WTC11 (cell line): ENCODE data around the gene FBXO45. TPM values are rescaled to one million over a fixed set of nuclear protein-coding genes. Genes with fewer than 3 reads are reported as not detected.

Experiments used
- ATAC-seq: fragments of 200-7000 bp; cut with Tn5 transposase; 2 replicates; pipeline ENCODE4 v1.10.0; 2021; ENCODE audit warnings: mild to moderate bottlenecking, moderate library complexity
- CTCF ChIA-PET: fragments of 300-600 bp; sonication (Branson Sonifier 250); formaldehyde crosslinking; loops from one replicate; lab custom pipeline; 2021; ENCODE audit warnings: antibody characterized with exemption; lab: Charles Lee
- POLR2A ChIA-PET: fragments of 350-600 bp; sonication (Branson Sonifier 250); formaldehyde crosslinking; loops from one replicate; lab custom pipeline; 2021; ENCODE audit warnings: antibody characterized with exemption; lab: Charles Lee
- DNase-seq: peaks from one replicate; pipeline ENCODE4 v3.0.0; 2021; ENCODE audit warnings: low spot score
- H3K27ac Mint-ChIP-seq: 2 replicates; pipeline ENCODE4 v1.8.0; 2021; ENCODE audit warnings: mixed read lengths
- H3K27me3 Mint-ChIP-seq: 2 replicates; pipeline ENCODE4 v1.8.0; 2021; ENCODE audit warnings: low read depth, mild to moderate bottlenecking, moderate library complexity, mixed read lengths
- H3K36me3 Mint-ChIP-seq: 2 replicates; pipeline ENCODE4 v1.8.0; 2021; ENCODE audit warnings: mixed read lengths
- H3K4me1 Mint-ChIP-seq: 2 replicates; pipeline ENCODE4 v1.8.0; 2022; ENCODE audit warnings: mixed read lengths
- H3K4me3 Mint-ChIP-seq: 2 replicates; pipeline ENCODE4 v1.8.0; 2021; ENCODE audit warnings: mild to moderate bottlenecking, moderate library complexity, mixed read lengths
- H3K9me3 Mint-ChIP-seq: 2 replicates; pipeline ENCODE4 v1.8.0; 2021; ENCODE audit warnings: mixed read lengths
- JUN ChIP-seq: sonication (generic); formaldehyde crosslinking; IDR thresholded peaks from 2 replicates; pipeline ENCODE4 v1.8.0; 2023; ENCODE audit warnings: mild to moderate bottlenecking, missing genetic modification reagents
- NR3C1 ChIP-seq: sonication (generic); formaldehyde crosslinking; conservative IDR thresholded peaks from 2 replicates; pipeline ENCODE4 v1.8.1; 2023; ENCODE audit warnings: low read depth, mild to moderate bottlenecking, missing genetic modification reagents
- SMAD3 ChIP-seq: sonication (generic); formaldehyde crosslinking; IDR thresholded peaks from 2 replicates; pipeline ENCODE4 v1.8.0; 2022; ENCODE audit warnings: missing genetic modification reagents, mild to moderate bottlenecking, borderline replicate concordance
- SP1 ChIP-seq: sonication (generic); formaldehyde crosslinking; conservative IDR thresholded peaks from 2 replicates; pipeline ENCODE4 v1.8.1; 2022; ENCODE audit warnings: missing genetic modification reagents
- TCF7 ChIP-seq: sonication (generic); formaldehyde crosslinking; IDR thresholded peaks from 2 replicates; pipeline ENCODE4 v1.8.0; 2022; ENCODE audit warnings: mild to moderate bottlenecking, low read depth, missing genetic modification reagents, moderate library complexity
- total RNA-seq: library from RNA; stranded (reverse); gene quantifications from 3 replicates; pipeline ENCODE4 v1.2.3, GENCODE V29; 2021
- TF ChIP-seq, protein P1 (sequence below): sonication (generic); formaldehyde crosslinking; IDR thresholded peaks from 2 replicates; pipeline ENCODE4 v1.8.0; 2022; ENCODE audit warnings: missing genetic modification reagents
- TF ChIP-seq, protein P2 (sequence below): sonication (generic); formaldehyde crosslinking; IDR thresholded peaks from 2 replicates; pipeline ENCODE4 v1.8.0; 2023; ENCODE audit warnings: missing genetic modification reagents, mild to moderate bottlenecking, borderline replicate concordance
- TF ChIP-seq, protein P3 (sequence below): sonication (generic); formaldehyde crosslinking; IDR thresholded peaks from 2 replicates; pipeline ENCODE4 v1.8.1; 2022; ENCODE audit warnings: low read depth, mild to moderate bottlenecking, moderate library complexity, missing genetic modification reagents, borderline replicate concordance
- TF ChIP-seq, protein P4 (sequence below): sonication (generic); formaldehyde crosslinking; IDR thresholded peaks from 2 replicates; pipeline ENCODE4 v1.8.0; 2023; ENCODE audit warnings: mild to moderate bottlenecking, missing genetic modification reagents
- TF ChIP-seq, protein P5 (sequence below): fragments of 250-450 bp; sonication (Bioruptor Pico); conservative IDR thresholded peaks from 2 replicates; pipeline ENCODE4 v1.9.0; 2021; ENCODE audit warnings: mild to moderate bottlenecking

FBXO45 gene
- total RNA-seq, 1 experiment from 2014 or later: 15.4 TPM

DNA sequence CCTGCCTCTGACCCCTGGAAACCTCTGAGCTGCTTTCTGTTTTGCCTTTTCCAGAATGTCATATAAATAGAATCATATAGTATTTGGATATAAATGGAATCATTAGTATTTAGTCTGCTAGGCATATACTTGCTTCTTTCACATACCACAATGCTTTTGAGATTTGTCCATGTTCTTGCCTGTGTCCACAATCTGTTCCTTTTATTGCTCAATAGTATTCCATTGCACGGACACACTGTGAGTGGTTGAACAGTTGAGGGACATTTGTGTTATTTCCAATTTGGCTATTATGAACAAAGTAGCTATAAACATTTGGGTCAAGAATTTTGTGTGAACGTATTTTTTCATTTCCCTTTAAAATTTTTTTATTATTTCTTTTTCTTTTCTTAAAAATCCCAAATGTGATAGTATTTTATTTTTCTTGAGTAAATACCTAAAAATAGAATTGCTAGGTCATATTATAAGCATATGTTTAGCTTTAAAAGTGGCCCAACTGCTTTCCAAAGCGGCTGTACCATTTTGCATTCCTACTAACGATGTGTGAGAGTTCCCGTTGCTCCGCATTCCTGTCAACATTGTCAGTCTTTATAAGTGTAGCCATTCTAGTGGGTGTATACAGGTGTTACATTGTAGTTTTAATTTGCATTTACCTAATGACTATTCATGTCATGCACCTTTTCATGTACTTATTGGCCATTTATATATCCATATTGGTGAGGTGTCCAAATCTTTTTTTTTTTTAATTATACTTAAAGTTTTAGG is 26.6 kb upstream of the FBXO45 start (continued):
- TF ChIP-seq JUN (CRISPR knock-in tag): no peak
- TF ChIP-seq NR3C1: no peak
- TF ChIP-seq, protein P1, sequence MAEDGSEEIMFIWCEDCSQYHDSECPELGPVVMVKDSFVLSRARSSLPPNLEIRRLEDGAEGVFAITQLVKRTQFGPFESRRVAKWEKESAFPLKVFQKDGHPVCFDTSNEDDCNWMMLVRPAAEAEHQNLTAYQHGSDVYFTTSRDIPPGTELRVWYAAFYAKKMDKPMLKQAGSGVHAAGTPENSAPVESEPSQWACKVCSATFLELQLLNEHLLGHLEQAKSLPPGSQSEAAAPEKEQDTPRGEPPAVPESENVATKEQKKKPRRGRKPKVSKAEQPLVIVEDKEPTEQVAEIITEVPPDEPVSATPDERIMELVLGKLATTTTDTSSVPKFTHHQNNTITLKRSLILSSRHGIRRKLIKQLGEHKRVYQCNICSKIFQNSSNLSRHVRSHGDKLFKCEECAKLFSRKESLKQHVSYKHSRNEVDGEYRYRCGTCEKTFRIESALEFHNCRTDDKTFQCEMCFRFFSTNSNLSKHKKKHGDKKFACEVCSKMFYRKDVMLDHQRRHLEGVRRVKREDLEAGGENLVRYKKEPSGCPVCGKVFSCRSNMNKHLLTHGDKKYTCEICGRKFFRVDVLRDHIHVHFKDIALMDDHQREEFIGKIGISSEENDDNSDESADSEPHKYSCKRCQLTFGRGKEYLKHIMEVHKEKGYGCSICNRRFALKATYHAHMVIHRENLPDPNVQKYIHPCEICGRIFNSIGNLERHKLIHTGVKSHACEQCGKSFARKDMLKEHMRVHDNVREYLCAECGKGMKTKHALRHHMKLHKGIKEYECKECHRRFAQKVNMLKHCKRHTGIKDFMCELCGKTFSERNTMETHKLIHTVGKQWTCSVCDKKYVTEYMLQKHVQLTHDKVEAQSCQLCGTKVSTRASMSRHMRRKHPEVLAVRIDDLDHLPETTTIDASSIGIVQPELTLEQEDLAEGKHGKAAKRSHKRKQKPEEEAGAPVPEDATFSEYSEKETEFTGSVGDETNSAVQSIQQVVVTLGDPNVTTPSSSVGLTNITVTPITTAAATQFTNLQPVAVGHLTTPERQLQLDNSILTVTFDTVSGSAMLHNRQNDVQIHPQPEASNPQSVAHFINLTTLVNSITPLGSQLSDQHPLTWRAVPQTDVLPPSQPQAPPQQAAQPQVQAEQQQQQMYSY (CRISPR knock-in tag): no peak

DNA sequence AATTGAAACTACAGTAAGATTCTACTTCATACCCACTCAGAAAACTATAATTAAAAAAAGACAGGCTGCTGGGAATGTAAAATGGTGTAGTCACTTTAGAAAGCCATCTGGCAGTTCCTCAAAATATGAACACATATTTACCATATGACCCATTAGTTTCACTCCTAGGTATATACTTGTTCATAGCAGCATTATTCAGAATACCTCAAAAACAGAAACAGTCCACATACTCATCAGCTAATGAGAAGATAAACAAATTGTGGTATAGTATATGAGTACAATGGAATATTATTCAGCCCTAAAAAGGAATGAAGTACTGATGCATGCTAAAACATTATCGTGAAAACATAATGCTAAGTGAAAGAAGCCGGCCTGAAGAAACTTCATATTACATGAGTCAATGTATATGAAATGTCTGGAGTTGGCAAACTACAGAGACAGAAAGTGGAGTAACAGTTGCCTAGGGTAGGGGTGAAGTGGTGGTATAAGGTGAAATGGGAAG is 23.9 kb upstream of the FBXO45 start:
- CTCF ChIA-PET: no interaction called here
- peaks cover 28% of the 10 kb centered on the region for H3K9me3 Mint-ChIP-seq

More for the DNA sequence above, 23.9 kb upstream of the FBXO45 start:
- no peak overlapping the region for H3K27ac Mint-ChIP-seq
- no peak overlapping the region for H3K4me3 Mint-ChIP-seq
- POLR2A ChIA-PET: no interaction called here
- no peak for ATAC-seq
- H3K27me3 Mint-ChIP-seq: peaks cover 10% of the 10 kb centered on the region
- no peak for DNase-seq
- no peaks in the 10 kb centered on the region for H3K4me1 Mint-ChIP-seq
- TF ChIP-seq JUN (CRISPR knock-in tag) (no peak), TCF7 (CRISPR knock-in tag) (no peak), SMAD3 (CRISPR knock-in tag) (no peak), SP1 (no peak)
- TF ChIP-seq, protein P2, sequence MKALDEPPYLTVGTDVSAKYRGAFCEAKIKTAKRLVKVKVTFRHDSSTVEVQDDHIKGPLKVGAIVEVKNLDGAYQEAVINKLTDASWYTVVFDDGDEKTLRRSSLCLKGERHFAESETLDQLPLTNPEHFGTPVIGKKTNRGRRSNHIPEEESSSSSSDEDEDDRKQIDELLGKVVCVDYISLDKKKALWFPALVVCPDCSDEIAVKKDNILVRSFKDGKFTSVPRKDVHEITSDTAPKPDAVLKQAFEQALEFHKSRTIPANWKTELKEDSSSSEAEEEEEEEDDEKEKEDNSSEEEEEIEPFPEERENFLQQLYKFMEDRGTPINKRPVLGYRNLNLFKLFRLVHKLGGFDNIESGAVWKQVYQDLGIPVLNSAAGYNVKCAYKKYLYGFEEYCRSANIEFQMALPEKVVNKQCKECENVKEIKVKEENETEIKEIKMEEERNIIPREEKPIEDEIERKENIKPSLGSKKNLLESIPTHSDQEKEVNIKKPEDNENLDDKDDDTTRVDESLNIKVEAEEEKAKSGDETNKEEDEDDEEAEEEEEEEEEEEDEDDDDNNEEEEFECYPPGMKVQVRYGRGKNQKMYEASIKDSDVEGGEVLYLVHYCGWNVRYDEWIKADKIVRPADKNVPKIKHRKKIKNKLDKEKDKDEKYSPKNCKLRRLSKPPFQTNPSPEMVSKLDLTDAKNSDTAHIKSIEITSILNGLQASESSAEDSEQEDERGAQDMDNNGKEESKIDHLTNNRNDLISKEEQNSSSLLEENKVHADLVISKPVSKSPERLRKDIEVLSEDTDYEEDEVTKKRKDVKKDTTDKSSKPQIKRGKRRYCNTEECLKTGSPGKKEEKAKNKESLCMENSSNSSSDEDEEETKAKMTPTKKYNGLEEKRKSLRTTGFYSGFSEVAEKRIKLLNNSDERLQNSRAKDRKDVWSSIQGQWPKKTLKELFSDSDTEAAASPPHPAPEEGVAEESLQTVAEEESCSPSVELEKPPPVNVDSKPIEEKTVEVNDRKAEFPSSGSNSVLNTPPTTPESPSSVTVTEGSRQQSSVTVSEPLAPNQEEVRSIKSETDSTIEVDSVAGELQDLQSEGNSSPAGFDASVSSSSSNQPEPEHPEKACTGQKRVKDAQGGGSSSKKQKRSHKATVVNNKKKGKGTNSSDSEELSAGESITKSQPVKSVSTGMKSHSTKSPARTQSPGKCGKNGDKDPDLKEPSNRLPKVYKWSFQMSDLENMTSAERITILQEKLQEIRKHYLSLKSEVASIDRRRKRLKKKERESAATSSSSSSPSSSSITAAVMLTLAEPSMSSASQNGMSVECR (CRISPR knock-in tag): no peak
- TF ChIP-seq, protein P3, sequence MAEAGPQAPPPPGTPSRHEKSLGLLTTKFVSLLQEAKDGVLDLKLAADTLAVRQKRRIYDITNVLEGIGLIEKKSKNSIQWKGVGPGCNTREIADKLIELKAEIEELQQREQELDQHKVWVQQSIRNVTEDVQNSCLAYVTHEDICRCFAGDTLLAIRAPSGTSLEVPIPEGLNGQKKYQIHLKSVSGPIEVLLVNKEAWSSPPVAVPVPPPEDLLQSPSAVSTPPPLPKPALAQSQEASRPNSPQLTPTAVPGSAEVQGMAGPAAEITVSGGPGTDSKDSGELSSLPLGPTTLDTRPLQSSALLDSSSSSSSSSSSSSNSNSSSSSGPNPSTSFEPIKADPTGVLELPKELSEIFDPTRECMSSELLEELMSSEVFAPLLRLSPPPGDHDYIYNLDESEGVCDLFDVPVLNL (CRISPR knock-in tag): no peak
- TF ChIP-seq, protein P4, sequence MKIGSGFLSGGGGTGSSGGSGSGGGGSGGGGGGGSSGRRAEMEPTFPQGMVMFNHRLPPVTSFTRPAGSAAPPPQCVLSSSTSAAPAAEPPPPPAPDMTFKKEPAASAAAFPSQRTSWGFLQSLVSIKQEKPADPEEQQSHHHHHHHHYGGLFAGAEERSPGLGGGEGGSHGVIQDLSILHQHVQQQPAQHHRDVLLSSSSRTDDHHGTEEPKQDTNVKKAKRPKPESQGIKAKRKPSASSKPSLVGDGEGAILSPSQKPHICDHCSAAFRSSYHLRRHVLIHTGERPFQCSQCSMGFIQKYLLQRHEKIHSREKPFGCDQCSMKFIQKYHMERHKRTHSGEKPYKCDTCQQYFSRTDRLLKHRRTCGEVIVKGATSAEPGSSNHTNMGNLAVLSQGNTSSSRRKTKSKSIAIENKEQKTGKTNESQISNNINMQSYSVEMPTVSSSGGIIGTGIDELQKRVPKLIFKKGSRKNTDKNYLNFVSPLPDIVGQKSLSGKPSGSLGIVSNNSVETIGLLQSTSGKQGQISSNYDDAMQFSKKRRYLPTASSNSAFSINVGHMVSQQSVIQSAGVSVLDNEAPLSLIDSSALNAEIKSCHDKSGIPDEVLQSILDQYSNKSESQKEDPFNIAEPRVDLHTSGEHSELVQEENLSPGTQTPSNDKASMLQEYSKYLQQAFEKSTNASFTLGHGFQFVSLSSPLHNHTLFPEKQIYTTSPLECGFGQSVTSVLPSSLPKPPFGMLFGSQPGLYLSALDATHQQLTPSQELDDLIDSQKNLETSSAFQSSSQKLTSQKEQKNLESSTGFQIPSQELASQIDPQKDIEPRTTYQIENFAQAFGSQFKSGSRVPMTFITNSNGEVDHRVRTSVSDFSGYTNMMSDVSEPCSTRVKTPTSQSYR: no peak
- TF ChIP-seq, protein P5, sequence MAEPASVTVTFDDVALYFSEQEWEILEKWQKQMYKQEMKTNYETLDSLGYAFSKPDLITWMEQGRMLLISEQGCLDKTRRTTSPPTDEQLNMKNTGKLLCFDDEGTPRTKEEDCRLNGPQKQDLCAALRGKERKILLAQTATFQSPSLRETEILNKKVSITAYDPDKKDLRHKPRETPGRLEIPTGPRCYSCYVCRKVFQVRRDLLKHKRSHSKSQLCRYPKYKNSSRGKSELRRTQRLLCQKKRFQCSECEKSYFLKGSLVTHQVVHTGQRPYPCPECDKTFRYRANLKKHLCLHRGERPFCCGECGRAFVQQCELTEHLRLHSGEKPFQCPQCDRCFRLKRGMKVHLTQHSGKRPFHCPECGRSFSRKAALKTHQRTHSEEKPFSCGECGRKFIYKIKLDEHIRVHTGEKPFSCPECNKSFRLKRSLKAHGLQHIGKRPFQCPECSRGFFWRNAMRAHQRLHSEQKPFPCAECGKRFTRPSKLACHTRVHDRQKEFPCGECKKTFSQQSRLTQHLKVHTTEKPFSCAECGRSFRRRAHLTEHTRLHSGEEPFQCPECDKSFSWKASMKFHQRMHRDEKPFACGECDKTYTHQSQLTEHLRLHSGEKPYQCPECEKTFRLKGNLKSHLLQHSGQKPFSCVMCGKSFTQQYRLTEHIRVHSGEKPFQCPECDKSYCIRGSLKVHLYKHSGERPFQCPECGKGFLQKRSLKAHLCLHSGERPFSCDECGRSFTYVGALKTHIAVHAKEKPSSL (CRISPR knock-in tag): no peak
- H3K36me3 Mint-ChIP-seq: peaks cover 13% of the 10 kb centered on the region
